IPS-18c (cell line): Measurements from ENCODE around the gene HTR3B.
"Not testable (repeated sequence)": the region's sequence is repeated elsewhere in the genome, so short reads cannot be mapped to it uniquely, and the experiment has no call there.

Source experiments
- H3K4me3 ChIP-seq: 2 replicates; pipeline ENCODE4 v1.7.0; 2013; ENCODE audit warnings: low read depth, mild to moderate bottlenecking, low read length, moderate library complexity; ENCODE audit not compliant: insufficient read depth
- H3K9me3 ChIP-seq: one replicate; pipeline ENCODE4 v1.6.1; 2013; ENCODE audit warnings: mild to moderate bottlenecking, low read length, moderate library complexity; ENCODE audit not compliant: control insufficient read depth, insufficient read depth

HTR3B gene

DNA sequence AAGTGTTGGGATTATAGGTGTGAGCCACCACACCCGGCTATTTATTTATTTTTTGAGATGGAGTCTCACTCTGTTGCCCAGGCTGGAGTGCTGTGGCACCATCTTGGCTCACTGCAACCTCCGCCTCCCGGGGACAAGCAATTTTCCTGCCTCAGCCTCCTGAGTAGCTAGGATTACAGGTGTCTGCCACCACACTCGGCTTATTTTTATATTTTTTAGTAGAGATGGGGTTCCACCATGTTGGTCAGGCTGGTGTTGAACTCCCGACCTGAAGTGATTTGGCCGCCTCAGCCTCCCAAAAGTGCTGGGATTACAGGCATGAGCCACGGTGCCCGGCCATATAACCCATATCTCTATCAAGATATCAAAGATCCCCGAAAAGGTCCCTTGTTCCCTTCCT, 6.9 kb downstream of the HTR3B start:
- H3K4me3 ChIP-seq, H3K9me3 ChIP-seq: not testable (repeated sequence)

DNA sequence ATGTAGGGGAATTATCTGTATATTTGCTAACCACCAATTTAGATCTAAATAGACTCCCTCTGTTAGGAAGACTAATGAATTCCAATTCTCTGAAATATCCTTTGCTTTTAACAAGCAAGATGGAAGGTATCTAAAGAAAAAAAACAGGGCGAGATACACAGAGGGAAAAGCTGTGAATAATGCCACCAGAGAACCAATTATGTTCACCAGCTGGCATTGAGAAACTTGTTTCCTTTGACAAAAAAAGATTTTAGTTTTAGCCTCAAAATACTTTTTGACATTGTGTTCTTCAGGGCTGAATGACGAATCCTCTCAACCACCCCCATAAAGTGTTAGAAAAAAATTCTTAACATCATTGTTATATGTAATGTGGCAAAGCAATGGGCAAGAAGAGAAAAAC, 19.0 kb downstream of the HTR3B start:
- H3K9me3 ChIP-seq, result no peaks in the 10 kb centered on the region
- no peak overlapping the region for H3K4me3 ChIP-seq

GRCh38 chr11:113926273-113927197, 21.9 kb downstream of the HTR3B start:
- no peaks in the 10 kb centered on the region for H3K9me3 ChIP-seq
- H3K4me3 ChIP-seq, result no peak overlapping the region

- Histone ChIP-seq H3K9me3 (no peaks in the 10 kb centered on the region), H3K4me3 (no peak overlapping the region)
Measured at GRCh38 chr11:113928311-113928710, 23.7 kb downstream of the HTR3B start.

DNA sequence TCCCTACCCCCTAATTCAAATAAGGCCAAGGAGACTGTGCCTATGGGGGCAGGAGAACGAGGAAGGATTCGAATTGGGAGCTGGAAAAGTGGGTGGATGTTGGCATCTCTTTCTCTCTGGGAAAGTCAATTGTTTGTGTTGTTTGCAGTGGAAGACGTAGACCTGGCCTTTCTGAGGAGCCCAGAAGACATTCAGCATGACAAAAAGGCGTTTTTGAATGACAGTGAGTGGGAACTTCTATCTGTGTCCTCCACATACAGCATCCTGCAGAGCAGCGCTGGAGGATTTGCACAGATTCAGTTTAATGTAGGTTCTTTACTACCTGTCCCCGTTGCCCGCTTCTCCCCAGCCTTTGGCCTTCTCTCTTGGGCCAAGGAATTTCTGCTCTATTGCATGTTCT, 28.2 kb downstream of the HTR3B start:
- H3K4me3 ChIP-seq, result no peak overlapping the region
- no peaks in the 10 kb centered on the region for H3K9me3 ChIP-seq

DNA sequence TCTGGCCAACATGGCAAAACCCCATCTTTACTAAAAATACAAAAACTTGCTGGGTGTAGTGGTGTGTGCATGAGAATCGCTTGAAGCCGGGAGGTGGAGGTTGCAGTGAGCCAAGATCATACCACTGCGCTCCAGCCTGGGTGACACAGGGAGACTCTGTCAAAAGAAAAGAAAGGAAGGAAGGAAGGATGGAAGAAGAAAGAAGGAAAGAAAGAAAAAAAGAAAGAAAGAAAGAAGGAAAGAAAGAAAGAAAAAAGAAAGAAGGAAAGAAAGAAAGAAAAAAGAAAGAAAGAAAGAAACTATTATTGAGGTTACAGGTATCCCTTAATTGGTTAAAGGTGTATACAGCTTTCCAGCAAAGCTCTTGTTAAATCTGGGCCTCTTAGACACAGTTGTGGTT, 29.6 kb downstream of the HTR3B start:
- H3K4me3 ChIP-seq, H3K9me3 ChIP-seq: not testable (repeated sequence)

- H3K9me3 ChIP-seq, result no peaks in the 10 kb centered on the region
- H3K4me3 ChIP-seq, result no peak overlapping the region
Measured at GRCh38 chr11:113934761-113935160, 30.2 kb downstream of the HTR3B start.

GRCh38 chr11:113935858-113936257, 31.3 kb downstream of the HTR3B start:
- Histone ChIP-seq H3K9me3 (no peaks in the 10 kb centered on the region), H3K4me3 (no peak overlapping the region)

DNA sequence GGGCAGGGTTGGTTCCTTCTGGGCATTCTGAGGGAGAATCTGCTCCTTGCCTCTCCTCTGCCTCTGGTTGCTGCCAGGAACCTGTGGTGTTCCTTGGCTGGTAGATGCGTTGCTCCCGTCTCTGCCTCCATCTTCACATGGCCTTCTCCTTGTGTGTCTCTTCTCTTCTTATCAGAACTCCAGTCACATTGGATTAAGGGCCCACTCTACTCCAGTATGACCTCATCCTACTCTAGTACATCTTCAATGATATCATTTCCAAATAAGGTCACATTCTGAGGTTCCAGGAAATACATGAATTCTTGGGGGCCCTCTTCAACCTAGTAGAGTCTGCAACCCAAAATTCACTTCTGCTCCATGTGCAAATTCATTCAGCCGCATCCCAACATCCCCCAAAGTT, 33.3 kb downstream of the HTR3B start:
- no peaks in the 10 kb centered on the region for H3K9me3 ChIP-seq
- no peak overlapping the region for H3K4me3 ChIP-seq

GRCh38 chr11:113942256-113942655, 37.7 kb downstream of the HTR3B start:
- H3K9me3 ChIP-seq, result no peaks in the 10 kb centered on the region
- H3K4me3 ChIP-seq, result no peak overlapping the region

DNA sequence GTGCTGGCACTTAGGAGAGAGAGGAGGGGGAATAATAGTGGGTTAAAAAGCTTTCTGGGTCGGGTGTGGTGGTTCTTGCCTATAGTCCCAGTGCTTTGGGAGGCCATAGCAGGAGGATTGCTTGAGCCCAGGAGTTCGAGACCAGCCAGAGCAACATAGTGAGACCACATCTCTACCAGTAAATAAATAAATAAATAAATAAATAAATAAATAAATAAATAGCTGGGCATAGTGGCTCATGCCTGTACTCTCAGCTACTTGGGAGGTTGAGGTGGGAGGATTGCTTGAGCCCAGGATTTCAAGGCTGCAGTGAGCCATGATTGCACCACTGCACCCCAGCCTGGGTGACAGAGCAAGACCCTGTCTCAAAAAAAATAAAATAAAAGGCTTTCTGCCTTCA, 41.6 kb downstream of the HTR3B start:
- not testable (repeated sequence) for H3K4me3 ChIP-seq, H3K9me3 ChIP-seq

- H3K4me3 ChIP-seq, result no peak overlapping the region
- H3K9me3 ChIP-seq, result no peaks in the 10 kb centered on the region
Measured at GRCh38 chr11:113947994-113948393, 43.4 kb downstream of the HTR3B start.

GRCh38 chr11:113949891-113950290, 45.3 kb downstream of the HTR3B start:
- Histone ChIP-seq H3K9me3 (no peaks in the 10 kb centered on the region), H3K4me3 (no peak overlapping the region)

- Histone ChIP-seq H3K9me3 (no peaks in the 10 kb centered on the region), H3K4me3 (no peak overlapping the region)
Measured at GRCh38 chr11:113951537-113951936, 46.9 kb downstream of the HTR3B start.

- Histone ChIP-seq H3K4me3 (no peak overlapping the region), H3K9me3 (no peaks in the 10 kb centered on the region)
Measured at GRCh38 chr11:113952070-113952469, 47.5 kb downstream of the HTR3B start.

DNA sequence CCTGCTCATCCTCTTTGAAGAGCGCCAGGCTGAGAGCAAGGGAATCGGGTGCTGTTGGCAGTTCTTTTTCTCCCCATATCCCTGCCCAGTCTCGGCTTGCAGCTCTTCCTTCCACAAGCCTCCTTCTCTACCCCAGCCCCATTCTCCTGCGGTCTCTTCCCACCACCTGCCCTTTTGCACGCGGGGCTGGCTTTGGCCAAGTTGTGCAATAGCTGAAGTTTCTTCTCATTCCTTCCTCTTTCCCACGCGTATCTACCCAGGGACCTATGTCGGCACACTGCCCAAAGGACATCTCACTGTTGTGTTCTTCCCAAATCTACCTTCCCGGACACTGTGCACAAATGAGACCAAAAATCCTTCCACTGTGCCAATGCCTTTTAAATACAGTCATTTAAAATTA, 48.0 kb downstream of the HTR3B start:
- Histone ChIP-seq H3K9me3 (no peaks in the 10 kb centered on the region), H3K4me3 (no peak overlapping the region)

- no peak overlapping the region for H3K4me3 ChIP-seq
- no peaks in the 10 kb centered on the region for H3K9me3 ChIP-seq
Measured at GRCh38 chr11:113954235-113954634, 49.6 kb downstream of the HTR3B start.

DNA sequence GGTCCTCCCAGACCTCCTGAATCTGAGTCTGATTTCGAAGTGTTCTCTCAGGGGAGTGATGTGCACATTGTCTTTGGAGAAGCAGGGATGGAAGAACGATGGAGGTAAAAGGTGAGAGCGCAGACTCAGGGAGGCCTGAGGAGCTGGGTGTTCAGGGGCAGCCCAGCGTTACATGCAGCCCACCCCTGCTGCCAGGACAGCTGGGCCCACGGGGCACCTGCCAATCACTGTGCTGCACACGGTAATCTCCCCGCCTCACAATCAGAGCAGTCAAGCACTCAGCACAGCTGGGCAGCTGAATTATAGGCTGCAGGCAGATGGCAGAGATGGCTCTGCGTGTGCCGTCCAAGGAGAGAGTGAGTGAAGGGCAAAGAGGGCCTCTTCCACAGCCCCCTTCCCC, 52.4 kb downstream of the HTR3B start:
- Histone ChIP-seq H3K9me3 (no peaks in the 10 kb centered on the region), H3K4me3 (no peak overlapping the region)
